H54 (cell line): ENCODE results near the gene RAD23A.

ENCODE experiments used
- DNase-seq: peaks from one replicate; pipeline ENCODE4 v3.0.0; 2011; ENCODE audit warnings: low spot score, mixed read lengths; ENCODE audit not compliant: insufficient read length
- FAIRE-seq: peaks from 3 replicates; lab custom pipeline; 2011; peaks lifted over from hg19 to GRCh38; lab: Jason Lieb, UNC
- POLR2A ChIP-seq: IDR thresholded peaks from 2 replicates; pipeline ENCODE4 v1.6.1; 2011; ENCODE audit warnings: low read depth, mild to moderate bottlenecking, low read length

RAD23A gene

DNA sequence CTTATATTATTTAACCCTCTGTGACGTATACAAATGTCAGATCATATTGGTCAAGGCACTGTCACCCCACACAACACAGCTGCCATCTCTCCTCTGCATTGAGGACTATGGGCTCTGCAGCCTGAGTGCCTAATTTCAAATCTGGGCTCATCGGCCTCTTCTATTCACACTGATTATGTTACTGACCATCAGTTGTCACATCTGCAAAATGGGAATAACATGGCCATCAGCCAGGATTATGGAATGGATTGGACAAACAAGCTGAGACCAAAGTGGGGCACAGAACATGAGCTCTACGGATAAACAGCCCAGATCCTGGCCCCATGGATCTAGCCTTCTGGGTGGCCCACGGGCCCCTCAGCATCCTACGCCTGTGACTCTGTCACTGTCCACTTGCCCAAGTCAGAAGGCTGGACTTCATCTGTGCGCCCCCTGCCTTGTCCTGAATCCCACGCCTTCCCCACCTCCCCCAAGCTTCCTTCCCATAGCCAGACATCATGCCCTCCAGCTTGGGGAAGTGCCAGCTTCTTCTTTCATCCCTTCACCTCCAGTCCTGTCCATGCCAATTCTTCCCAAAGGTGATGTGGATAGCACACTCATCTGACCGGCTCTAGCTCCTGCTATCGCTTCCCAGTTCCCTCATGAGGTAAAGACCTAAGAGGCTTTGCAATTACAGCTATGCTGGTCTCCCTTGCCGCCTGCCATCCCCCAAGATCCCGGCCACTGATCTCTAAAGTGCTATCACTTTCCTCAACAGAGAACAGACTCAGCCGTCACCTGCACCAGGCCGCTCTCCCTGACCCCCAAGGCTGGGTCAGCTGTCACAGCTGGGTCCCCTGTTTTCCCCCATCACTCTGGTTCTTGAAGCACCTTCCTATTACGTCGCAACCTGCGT is 13.0 kb upstream of the RAD23A start:
- FAIRE-seq = no peak
- no peak for TF ChIP-seq POLR2A
- no peak for DNase-seq

DNA sequence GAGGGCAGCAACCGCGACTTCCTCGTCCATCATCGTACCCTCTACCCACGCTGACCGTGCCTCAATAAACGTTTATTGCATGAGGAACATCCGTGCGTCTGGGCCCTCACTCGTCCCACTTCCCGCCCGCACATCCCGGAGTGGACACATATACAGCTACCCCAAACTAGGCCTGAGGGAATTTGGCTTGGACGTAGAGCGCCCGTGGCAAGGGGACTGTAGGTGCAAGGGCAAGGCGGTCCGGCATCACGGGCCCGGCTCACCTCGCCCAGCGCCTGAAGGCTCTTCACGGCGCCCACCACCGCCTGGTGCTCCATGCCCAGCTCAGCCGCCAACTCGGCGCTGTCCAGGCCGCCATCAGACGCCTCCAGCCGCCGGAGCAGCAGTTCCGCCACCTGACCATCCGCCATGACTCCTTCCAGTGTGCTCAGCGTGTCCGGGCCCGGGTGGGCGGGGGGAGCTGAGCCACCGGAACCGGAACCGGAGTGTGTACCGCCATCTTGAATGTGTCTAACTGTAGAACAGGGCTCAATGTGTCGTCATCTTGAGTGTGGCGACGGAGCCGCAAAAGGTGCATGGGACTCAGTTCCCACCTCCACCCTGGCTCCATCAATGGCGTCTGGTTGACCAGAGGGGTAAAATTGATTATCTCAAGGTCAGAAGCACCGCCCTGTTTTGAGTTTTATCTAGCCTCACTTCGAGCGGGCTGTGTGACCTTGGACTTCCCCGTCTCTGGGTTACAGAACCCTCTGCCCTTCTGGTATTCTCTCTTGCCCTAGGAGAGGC is 12.2 kb upstream of the RAD23A start, which contains the start of gene FARSA:
FARSA (minus strand) TSS at position 425 of the 786 bp plus-strand sequence; CDS start at position 410, 15 bp downstream.
- TF ChIP-seq POLR2A = peak; percentile 91
- DNase-seq = peak; percentile 84
- FAIRE-seq = peak; percentile 81

DNA sequence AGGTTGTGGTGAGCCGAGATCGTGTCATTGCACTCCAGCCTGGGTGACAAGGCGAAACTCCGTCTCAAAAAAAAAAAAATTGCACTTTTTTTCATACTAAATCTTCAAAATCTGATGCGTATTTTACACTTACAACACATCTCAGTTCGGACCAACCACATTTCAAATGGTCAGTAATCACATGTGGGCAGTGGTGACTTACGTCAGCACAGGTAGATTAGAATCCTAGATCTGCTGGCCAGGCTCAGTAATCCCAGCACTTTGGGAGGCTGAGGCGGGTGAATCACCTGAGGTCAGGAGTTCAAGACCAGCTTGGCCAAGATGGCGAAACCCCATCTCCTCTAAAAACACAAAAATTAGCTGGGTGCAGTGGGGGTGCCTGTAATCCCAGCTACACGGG is 10.6 kb upstream of the RAD23A start:
- DNase-seq = no peak
- FAIRE-seq = no peak
- TF ChIP-seq POLR2A = no peak

DNA sequence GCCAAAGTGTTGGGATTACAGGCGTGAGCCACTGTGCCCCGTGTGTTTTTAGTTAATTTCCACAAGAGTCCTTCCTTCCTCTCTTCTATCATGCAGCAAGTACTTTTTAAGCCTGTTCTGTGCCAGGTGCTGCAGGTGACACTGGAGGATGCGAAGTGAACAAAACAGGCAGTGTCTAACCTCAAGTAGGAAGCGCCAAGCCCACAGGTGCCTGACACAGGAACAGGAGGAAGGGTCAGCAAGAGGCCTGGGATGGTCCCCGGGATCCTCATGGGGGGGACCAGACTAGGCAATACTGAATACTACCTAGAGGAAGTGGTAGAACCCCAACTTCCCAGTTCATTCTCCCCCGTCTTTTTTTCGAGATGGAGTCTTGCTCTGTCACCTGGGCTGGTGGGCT is 9.1 kb upstream of the RAD23A start:
- FAIRE-seq = no peak
- no peak for DNase-seq
- TF ChIP-seq POLR2A = no peak

DNA sequence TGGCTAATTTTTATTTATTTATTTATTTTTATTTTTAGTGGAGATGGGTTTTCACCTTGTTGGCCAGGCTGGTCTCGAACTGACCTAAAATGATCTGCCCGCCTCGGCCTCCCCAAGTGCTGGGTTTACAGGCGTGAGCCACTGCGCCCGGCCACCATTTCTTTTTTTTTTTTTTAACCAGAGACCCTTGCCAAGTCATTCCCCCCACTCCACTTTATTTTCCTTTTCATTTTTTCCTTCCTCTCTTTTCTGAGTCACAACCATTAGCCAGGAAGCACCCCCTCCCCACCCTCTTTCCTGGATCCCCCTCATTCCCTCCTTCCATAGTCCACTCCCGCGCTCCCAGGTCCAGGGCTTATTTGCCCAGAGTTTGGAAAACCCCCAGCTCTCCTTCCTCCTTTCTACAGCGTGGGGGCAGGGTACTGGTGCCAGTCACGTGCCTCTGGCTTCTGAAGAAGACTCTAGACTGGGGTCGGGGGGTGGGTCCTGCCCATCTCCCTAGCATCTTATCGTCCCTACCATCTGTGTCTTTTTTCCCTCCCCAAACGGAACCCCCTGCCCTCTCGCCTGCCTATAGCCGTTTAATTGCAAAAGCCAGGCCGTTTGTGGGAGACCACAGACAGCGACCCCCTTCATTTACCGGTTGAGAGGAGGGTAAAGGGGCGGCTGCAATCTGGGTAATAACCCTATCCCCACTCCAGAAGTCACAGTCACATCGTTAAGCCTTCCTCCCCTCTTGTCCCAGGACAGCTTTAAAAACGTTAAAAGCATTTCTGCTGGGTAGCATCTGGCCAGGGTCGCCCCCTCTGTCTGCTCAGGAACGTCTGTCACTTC is 8.4 kb upstream of the RAD23A start:
- no peak for TF ChIP-seq POLR2A
- DNase-seq = no peak
- FAIRE-seq = no peak

DNA sequence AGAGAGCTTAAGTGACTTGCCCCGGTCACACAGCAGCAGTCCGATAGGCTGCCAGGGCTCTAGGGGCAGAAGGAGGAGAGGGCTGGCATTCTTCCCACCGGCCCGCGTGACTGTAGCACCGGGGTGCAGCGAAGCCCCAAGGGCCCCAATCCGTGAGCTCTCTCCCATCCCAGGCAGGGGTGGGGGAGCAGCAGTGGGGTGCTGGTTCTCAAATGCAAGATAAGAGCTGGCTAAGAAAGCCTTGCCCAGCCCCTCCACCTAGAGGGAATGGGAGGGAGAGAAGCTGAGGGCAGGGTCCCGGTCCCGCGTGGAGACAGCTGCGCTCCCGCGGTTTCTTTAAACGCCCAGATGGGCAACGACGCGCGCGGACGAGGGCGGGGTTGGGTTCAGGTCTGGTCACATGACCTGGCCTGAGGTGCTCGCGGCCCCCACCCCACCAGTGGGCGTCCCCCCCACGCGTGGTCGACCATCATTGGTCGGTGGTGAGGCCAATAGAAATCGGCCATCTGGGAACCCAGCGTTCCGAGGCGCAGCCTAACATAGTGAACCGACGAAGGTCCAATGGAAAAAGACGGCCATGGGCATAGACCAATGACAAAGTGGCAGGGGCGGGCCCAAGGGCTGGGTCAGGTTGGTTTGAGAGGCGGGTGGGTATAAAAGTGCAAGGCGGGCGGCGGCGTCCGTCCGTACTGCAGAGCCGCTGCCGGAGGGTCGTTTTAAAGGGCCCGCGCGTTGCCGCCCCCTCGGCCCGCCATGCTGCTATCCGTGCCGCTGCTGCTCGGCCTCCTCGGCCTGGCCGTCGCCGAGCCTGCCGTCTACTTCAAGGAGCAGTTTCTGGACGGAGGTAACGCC is 7.5 kb upstream of the RAD23A start, which contains the start of gene CALR:
CALR (plus strand) TSS at position 683 of the 852 bp plus-strand sequence; CDS start at position 754, 71 bp downstream.
- FAIRE-seq = peak; percentile 57
- DNase-seq = peak; percentile 96
- TF ChIP-seq POLR2A = peak; percentile 94

DNA sequence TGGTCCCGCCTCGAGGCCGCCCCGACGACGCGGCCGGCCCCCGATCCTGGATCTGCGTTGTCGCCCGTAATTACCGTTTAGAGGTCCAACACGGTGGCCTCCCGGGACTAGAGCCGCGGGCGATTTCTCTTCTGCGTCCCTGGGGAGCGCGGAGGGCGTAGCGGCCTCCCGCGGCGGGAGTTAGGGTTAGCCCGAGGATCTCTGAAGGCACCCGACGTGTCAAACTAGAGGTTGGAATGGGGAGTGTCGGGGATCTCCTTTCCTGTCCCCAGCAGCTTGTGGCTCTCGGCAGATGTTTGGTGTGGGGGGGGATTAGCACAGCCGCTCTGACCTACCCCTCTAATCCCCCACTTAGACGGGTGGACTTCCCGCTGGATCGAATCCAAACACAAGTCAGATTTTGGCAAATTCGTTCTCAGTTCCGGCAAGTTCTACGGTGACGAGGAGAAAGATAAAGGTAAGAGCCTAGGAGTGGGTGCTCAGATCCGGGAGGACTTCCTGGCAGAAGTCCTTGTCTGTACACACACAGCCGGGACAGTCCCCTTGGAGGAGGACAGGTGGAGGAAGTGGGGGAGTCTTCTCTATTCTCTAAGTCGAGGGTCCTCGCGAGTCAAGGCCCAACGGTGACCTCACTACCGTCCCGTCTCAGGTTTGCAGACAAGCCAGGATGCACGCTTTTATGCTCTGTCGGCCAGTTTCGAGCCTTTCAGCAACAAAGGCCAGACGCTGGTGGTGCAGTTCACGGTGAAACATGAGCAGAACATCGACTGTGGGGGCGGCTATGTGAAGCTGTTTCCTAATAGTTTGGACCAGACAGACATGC is 6.7 kb upstream of the RAD23A start:
- no peak for TF ChIP-seq POLR2A
- FAIRE-seq = no peak
- DNase-seq = no peak

DNA sequence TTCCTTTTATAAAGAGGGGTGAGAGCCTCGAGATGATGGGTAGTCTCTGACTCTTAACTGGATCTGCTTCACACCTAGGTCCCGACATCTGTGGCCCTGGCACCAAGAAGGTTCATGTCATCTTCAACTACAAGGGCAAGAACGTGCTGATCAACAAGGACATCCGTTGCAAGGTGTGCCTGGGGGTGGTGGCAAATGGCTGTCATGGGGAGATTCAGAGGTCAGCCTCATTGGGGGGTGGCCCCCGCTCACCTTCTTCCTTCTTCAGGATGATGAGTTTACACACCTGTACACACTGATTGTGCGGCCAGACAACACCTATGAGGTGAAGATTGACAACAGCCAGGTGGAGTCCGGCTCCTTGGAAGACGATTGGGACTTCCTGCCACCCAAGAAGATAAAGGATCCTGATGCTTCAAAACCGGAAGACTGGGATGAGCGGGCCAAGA is 5.7 kb upstream of the RAD23A start:
- TF ChIP-seq POLR2A = no peak
- DNase-seq (no peak), FAIRE-seq (no peak)

DNA sequence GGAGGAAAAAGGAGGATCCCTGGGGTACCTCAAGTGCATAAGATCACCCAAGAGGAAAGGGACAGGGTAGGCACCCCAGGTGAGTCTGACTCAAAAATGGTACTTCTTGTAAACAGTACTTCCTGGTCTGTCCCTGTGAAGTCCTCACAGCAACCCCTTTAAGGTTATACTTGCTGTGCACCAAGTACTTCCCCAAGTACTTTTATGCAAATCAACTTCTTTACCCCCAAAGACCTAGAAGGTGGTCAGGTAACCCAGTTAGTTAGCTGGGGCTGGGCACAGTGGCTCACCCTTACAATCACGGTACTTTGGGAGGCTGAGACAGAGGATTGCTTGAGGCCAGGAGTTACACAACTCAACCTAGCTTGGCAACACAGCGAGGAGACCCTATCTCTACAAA is 4.8 kb upstream of the RAD23A start:
- no peak for TF ChIP-seq POLR2A
- DNase-seq (no peak), FAIRE-seq (no peak)

DNA sequence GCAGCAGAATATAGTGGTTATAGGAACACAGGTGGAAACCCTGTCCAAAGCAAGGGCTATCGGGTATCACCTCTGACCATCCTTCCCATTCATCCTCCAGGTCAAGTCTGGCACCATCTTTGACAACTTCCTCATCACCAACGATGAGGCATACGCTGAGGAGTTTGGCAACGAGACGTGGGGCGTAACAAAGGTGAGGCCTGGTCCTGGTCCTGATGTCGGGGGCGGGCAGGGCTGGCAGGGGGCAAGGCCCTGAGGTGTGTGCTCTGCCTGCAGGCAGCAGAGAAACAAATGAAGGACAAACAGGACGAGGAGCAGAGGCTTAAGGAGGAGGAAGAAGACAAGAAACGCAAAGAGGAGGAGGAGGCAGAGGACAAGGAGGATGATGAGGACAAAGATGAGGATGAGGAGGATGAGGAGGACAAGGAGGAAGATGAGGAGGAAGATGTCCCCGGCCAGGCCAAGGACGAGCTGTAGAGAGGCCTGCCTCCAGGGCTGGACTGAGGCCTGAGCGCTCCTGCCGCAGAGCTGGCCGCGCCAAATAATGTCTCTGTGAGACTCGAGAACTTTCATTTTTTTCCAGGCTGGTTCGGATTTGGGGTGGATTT is 2.1 kb upstream of the RAD23A start:
- TF ChIP-seq POLR2A = no peak
- FAIRE-seq = no peak
- DNase-seq = no peak

DNA sequence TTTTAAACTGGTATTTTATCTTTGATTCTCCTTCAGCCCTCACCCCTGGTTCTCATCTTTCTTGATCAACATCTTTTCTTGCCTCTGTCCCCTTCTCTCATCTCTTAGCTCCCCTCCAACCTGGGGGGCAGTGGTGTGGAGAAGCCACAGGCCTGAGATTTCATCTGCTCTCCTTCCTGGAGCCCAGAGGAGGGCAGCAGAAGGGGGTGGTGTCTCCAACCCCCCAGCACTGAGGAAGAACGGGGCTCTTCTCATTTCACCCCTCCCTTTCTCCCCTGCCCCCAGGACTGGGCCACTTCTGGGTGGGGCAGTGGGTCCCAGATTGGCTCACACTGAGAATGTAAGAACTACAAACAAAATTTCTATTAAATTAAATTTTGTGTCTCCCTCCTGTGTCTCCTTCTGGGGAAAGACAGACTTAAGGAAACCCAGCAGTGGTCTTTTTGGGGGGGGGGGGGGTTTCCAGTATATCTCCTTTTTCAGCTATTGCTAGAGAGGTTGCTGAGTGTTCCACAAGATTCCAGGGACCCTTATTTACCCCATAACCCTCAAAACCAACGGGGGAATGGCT is 1.5 kb upstream of the RAD23A start:
- no peak for TF ChIP-seq POLR2A
- no peak for DNase-seq
- FAIRE-seq = no peak
